Esophagus mucosa (tissue), 1 donor: ENCODE results near the gene C2orf74. TPM values are rescaled to one million over a fixed set of nuclear protein-coding genes. Genes with fewer than 3 reads are reported as not detected.

Experiments used
- total RNA-seq: library from RNA; stranded (reverse); gene quantifications from one replicate; pipeline ENCODE4 v1.2.4, GENCODE V29; 2023
- donor health status: DM: yes; HTN: yes; CAD: no.

C2orf74 gene
- total RNA-seq, 1 donor from 2014 or later: 2.9 TPM

Other genes with a start within 250 kb of the C2orf74 start
- 20.4 TPM for gene PEX13, start 144.5 kb upstream of the C2orf74 start, total RNA-seq
- gene PUS10, start 143.9 kb upstream of the C2orf74 start, total RNA-seq: 3.4 TPM
- gene SANBR, start 96.3 kb upstream of the C2orf74 start, total RNA-seq: 5.3 TPM